Non-pigmented ciliary epithelial cell (primary cell): ENCODE measurements around the gene CLDN4.
A peak's percentile ranks its signal among the peaks of the same experiment; 100 is the strongest.
"Not testable (repeated sequence)": the region's sequence is repeated elsewhere in the genome, so short reads cannot be mapped to it uniquely, and the experiment has no call there.

Experiments used
- DNase-seq: peaks from one replicate; pipeline ENCODE4 v3.0.0-alpha.2; 2010; ENCODE audit warnings: low read depth

The CLDN4 gene, protein sequence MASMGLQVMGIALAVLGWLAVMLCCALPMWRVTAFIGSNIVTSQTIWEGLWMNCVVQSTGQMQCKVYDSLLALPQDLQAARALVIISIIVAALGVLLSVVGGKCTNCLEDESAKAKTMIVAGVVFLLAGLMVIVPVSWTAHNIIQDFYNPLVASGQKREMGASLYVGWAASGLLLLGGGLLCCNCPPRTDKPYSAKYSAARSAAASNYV

DNA sequence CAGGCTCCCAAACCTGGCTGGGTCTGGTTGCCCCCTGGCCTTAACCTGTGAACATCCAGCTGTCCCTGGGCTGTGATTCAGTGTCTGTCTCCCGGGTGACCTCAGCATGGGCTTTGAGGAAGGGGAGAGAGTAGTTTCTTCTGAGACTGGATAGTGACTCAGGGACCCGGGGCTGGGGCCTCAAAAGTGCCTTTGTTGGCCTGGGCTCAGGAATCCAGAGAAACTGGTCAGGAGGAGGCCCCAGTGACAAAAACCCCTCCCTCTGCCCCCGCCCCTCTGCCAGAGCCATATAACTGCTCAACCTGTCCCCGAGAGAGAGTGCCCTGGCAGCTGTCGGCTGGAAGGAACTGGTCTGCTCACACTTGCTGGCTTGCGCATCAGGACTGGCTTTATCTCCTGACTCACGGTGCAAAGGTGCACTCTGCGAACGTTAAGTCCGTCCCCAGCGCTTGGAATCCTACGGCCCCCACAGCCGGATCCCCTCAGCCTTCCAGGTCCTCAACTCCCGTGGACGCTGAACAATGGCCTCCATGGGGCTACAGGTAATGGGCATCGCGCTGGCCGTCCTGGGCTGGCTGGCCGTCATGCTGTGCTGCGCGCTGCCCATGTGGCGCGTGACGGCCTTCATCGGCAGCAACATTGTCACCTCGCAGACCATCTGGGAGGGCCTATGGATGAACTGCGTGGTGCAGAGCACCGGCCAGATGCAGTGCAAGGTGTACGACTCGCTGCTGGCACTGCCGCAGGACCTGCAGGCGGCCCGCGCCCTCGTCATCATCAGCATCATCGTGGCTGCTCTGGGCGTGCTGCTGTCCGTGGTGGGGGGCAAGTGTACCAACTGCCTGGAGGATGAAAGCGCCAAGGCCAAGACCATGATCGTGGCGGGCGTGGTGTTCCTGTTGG lies at the start of gene CLDN4:
TSS of gene CLDN4 (plus strand) at position 316 of the 903 bp plus-strand sequence. CDS start at position 522, 206 bp downstream.
- no peak for DNase-seq

DNA sequence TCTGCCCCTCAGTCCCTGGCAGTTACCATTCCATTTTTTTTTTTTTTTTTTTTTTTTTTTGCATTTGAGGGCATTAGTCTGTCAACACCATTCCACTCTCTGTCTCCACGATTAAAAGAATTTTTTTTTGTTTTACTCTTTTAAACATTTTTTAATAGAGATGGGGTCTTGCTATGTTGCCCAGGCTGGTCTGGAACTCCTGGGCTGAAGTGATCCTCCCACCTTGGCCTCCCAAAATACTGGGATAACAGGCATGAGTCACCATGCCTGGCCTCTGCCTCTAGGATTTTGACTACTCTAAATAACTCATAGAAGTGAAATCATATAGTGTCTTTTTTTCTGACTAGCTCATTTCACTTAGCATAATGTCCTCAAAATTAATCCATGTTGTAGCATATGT lies 44.2 kb upstream of the CLDN4 start:
- DNase-seq = no peak

DNA sequence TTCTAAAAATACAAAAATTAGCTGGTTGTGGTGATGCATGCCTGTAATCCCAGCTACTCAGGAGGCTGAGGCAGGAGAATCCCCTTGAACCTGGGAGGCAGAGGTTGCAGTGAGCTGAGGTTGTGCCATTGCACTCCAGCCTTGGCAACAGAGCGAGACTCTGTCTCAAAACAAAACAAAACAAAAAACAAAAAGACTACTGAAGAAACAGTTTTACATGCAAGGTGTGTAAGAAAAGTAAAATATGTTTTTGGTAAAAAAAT lies 43.1 kb upstream of the CLDN4 start:
- not testable (repeated sequence) for DNase-seq

DNA sequence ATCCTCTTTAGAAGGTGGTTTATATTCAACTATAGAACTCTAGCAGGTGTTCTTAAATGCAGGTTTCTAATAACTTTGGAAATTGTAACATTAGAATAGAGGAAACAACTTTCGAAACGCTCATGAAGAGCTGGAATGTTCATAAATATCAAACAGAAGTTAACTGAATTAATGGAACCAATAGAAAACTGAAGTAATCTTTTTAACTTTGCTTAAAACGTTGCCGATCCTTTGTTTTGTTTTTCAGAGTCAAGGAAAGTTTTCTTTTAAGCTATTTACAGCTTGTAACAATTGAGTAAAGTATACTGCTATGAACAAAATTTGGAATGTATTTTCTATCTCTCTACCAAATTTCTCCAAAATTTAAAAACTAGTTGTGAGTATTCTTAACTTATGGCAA lies 41.7 kb upstream of the CLDN4 start:
- no peak for DNase-seq

DNA sequence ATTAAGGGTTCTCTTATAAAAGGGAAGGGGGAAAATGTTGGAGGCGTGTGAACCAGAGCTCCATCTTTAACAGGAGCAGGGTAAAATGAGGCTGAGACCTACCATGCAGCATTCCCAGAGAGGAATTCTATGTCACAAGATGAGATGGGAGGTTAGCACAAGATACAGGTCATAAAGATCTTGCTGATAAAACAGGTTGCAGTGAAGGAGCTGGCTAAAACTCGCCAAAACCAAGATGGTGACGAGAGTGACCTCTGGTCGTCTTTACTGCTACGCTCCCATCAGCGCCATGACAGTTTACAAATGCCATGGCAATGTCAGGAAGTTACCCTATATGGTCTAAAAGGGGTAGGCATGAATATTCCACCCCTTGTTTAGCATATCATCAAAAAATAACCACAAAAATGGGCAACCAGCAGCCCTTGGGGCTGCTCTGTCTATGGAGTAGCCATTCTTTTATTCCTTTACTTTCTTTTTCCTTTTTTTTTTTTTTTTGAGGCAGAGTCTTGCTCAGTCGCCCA lies 39.6 kb upstream of the CLDN4 start:
- not testable (repeated sequence) for DNase-seq

DNA sequence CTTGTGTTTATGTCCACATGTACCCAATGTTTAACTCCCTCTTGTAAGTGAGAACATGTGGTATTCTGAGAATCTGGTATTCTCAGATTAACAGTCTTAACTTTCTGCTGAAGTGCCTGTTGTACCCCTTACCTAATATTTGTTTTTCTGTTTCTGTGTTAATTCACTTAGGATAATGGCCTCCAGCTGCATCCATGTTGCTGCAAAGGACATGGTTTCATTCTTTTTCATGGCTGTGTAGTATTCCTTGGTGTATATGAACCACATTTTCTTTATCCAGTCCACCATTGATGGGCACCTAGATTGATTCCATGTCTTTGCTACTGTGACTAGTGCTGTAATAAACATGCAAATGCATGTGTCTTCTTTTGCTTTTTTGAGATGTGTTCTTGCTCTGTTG lies 35.6 kb upstream of the CLDN4 start:
- not testable (repeated sequence) for DNase-seq

DNA sequence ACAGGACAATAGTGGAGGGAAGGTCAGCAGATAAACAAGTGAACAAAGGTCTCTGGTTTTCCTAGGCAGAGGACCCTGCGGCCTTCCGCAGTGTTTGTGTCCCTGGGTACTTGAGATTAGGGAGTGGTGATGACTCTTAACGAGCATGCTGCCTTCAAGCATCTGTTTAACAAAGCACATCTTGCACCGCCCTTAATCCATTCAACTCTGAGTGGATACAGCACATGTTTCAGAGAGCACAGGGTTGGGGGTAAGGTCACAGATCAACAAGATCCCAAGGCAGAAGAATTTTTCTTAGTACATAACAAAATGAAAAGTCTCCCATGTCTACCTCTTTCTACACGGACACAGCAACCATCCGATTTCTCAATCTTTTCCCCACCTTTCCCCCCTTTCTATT lies 34.1 kb upstream of the CLDN4 start:
- DNase-seq = not testable (repeated sequence)

DNA sequence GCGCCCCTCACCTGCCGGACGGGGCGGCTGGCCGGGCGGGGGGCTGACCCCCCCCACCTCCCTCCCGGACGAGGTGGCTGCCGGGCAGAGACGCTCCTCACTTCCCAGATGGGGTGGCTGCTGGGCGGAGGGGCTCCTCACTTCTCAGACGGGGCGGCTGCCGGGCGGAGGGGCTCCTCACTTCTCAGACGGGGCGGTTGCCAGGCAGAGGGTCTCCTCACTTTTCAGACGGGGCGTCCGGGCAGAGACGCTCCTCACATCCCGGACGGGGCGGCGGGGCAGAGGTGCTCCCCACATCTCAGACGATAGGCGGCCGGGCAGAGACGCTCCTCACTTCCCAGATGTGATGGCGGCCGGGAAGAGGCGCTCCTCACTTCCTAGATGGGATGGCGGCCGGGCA lies 33.6 kb upstream of the CLDN4 start:
- DNase-seq = not testable (repeated sequence)

DNA sequence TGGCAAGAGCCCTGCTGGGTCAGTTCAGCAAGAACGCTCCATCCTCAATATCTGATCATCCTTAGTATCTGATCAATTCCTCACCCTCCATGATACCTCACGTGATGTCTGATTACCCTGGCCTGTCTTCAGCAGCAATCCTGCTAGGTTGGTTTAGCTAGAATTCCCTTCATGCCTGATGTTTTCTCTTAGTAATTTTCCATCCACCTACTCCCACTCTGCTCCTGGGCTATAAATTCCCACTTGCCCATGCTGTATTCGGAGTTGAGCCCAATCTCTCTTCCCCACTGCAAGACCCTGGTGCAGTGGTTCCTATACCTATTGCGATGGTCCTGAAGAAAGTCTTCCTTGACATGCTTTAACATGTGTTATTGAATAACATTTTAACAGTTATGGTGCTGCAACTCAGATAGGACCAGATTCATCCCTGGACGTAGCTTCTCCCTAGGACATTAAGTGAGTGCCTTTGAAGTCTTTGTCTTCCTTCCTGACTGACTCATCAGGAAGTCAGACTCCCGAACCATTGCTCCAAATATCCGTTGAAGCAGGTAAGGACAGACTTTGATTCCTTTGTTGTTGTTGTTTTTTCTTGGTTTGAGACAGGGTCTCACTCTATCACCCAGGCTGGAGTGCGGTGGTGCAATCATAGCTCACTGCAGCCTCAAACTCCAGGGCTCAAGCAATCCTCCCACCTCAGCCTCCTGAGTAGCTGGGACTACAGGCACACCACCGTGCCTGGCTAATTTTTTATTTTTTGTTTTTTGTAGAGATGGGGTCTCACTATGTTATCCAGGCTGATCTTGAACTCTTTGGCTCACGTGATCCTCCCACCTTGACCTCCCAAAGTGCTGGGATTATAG lies 31.3 kb upstream of the CLDN4 start:
- DNase-seq = no peak

DNA sequence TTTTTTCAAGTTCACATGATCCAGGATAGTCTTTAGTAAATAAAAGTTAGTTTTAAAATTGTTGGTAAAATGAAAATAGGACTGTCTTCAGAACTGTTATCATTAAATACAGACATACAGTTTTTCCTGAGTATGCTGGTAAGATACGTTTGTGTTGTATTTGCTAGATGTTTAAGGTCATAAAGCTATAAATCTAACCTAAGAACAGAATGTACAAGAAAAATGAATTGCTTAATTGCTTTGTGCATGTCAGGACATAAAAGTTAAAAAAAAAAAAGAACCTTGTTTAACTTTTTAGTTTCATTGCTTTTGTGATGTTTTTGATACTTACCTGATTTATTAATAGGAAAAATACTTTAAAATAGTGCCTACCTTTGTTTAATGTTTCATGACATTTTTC lies 29.2 kb upstream of the CLDN4 start:
- no peak for DNase-seq

DNA sequence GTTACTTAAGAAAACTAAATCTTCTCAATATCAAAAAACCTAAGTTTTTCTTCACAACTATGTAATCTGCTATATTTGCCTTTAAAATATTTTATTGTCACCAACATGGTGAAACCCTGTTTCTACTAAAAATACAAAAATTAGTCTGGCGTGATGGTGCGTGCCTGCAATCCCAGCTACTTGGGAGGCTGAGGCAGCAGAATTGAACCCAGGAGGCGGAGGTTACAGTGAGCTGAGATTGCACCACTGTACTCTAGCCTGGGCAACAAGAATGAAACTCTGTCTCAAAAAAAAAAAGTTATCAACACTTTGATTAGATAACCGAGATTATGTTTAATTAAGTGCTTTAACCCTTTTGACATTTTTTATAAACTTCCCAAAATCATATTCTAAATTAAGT lies 28.3 kb upstream of the CLDN4 start:
- DNase-seq = no peak

DNA sequence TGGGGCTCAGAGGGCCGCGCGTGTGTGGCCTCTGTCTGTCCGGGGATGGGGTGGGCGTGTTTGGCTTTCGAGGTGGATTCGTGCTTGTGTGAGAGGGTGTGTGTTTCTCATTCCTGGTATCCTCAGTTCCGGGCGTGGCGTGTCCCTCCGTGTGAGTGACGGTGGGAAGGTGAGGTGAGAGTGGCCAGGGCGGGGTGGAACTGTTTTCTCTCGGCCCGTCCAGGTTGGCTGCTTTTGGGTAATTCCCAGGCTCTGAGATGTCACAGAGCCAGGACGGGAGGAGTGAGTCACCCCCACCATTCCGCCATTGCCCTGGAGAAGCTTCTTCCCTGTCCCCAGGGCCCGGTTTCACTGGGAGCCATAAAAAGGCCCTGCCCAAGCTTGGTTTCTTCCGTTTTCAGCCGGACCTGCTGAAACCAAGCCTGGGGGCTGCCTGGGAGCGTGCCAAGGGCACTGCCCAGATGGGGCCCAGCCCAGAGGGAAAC lies 21.3 kb upstream of the CLDN4 start:
- DNase-seq = no peak

DNA sequence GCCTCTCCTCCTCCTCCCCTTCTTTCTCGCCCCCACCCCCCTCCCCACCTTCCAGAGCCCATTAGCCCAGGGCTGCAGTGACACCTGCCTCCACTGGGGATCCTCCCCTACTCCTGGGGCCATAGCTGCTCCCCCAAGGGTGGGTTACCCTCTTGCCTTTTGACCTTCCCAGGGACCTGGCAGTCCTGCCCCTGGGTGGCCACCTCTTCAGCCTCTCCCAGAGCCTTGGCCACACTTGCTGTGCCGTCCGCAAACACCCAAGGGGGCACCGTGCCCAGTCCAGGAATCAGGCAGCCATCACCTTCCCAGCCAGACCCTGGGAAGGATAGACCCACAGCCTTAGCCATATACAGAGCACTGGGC lies 19.8 kb upstream of the CLDN4 start:
- no peak for DNase-seq

DNA sequence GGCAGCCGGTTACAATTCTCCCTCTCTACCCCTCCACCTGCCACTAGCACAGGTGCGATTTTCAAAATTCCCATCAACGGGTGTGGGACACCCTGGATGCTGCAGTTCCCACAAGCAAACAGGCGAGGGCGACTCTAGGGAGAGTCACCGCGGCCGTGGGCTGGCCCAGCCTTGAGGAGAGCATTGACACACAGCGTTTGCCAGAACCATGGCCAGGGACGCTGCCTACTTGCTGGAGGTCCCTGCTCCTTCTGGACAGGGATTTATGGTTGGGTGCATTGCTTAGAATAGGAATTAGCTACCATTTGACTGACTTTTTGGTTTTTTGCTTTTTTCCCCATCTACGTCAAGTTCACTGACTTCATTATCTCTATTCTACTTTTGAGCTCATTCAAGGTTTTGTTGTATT lies 19.0 kb upstream of the CLDN4 start:
- DNase-seq = peak; percentile 6

DNA sequence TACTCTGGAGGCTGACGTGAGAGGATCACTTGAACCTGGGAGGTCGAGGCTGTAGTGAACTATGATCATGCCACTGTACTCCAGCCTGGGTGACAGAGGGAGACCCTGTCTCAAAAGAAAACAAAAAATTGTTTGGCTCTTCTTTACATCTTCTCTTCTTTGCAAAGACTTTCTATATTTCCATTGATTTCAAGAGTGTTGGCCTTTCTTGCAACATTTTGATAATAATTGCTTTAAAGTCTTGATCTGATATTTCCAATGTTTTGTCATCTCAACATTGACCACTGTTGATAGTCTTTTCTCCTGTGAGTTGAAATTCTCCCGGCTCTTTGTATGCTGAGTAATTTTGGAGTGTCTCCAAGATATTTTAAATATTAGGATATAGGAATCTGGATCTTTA lies 17.8 kb upstream of the CLDN4 start:
- DNase-seq = no peak

DNA sequence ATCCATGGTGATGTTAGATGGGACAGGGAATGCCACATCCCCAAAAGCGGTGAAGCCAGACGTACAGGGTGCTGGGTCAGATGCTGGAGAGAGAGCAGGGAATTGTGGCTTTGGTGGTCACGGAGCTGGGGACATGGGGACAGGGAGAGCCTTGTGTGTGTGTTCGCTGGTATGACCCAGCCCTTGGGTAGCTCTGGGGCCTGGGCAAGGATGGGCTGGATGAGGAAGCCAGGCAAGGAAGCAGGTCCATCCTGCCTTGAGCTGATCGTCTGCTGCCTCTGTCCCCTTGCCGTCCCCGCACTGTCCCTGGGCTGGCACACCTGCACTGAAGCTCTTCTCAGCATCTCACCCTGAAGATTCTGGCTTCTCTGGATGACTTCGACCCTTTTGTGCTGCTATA lies 15.4 kb upstream of the CLDN4 start:
- no peak for DNase-seq

DNA sequence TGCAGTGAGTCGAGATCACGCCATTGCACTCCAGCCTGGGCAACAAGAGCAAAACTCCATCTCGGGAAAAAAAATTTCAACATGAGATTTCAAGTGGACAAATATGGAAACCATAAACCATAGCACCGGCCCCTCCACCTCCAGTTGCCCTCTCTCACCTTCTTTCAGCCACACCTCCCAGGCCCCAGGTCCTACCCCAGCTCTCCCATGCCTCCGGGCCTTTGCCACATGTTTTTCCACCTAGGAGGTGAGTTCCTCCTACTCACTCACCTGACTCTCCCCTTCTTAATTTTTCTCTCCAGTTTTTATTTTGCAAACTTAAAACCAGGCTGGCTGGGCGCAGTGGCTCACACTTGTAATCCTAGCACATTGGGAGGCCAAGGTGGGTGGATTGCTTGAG lies 13.7 kb upstream of the CLDN4 start:
- no peak for DNase-seq

DNA sequence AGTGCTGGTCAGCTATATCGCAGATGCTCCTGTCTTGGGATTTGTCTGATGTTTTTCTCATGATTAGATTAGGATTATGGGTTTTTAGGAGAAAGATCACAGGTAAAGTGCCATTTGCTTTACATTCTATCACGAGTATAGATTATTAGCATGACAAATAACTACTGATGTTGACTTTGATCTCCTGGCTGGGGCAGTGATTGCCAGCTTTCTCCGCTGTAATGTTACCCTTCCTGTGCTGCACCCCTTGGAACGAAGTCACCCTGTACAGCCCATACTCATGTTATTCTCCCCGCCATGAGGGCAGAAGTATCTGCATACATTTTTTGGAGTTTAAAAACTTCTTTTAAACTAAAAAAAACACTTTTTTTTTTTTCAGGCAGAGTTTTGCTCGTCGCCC lies 10.8 kb upstream of the CLDN4 start:
- DNase-seq = no peak

DNA sequence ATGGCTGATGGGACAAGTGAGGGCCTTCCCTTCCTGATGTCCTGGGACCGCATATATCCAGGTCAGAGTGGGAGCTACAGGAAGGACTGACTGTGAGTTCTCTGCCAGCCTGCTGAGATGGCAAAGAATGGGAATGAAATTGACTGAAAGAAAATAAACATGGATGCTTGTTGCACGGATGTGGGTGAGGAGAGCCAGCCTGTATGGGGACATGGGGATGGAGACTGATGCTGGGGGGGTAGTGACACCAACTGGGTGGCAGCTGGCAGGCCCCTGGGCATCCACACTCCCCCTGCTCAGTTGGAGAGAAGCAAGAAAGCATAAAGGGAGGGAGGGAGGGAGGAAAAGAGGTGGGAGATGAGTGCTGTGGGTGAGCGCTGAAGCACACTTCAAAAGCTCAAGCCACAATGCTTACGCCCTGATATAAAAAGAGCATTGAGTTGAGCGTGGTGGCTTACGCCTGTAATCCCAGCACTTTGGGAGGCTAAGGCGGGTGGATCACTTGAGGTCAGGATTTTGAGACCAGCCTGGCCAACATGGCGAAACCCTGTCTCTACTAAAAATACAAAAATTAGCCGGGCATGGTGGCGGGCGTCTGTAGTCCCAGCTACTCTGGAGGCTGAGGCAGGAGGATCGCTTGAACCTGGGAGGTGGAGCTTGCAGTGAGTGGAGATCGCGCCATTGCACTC lies 9.1 kb upstream of the CLDN4 start:
- DNase-seq = not testable (repeated sequence)

DNA sequence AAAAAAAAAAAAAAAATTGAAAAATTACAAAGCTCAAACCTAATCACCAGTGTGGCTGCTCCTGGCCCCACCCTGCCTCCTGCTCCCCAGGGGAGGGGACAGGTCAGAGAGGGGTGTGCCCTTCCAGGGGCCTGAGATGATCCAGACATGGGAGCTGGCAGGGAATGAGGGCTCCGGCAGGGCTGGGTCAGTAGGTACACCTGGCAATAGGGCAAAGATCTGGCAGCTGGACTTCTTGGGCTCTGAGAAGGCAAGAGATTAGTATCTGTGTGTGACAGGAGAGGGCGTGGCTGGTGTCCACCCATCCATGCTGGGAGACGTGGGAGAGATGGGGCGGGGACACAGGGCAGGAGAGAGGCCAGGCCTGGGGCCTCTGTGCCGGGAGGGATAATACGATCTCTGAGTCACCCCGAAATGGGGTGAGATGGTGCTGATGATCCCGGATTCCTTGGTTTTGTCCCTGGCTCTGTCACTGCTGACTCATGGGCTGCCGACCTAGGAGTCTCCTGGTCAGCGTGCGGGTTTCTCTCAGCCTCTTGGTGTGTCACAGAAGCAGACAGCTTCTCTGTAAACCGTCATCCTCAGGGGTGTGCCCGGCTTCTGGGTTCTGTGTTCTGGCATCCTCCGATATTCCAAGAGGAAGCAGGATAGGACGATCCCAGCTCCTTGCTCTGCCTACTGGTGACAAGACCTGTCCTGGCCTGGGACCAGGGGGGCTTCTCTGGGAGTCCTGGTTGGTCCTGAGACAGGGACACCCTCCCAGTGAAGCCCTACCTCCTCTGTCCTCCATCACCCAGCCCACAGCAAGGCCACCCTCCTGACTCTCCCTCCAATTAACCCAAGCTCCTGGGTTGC lies 8.2 kb upstream of the CLDN4 start:
- DNase-seq = peak; percentile 59

DNA sequence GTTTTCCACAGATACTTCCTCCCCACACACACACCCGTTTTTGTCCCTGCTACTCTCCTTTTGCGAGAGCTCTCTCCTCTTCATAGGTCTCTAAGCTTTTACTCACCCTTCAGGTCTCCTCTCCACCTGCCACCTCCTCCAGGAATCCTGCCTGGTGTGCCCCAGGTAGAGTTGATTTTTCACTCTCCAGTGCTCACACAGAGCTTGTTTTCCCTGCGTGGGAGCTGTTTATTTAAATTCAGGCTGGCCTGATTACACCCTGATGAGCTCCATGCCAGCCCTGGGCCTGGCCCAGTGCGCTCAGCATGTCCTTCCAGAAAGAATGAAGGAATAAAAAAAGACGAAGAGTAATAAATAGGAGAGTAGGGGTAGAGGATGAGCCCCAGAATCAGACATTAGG lies 7.5 kb upstream of the CLDN4 start:
- DNase-seq = no peak
